Trophoblast cell (in vitro differentiated cells and primary cell): ENCODE measurements around the gene RGPD3.
"Not testable (repeated sequence)": the region's sequence is repeated elsewhere in the genome, so short reads cannot be mapped to it uniquely, and the experiment has no call there.

Experiments used
- DNase-seq, 2 donors: peaks; one replicate each; pipeline ENCODE4 v3.0.0-alpha.2; 2016
- H2AFZ ChIP-seq: 2 replicates; pipeline ENCODE4 v1.6.1; 2013; ENCODE audit warnings: low read length, moderate library complexity, mild to moderate bottlenecking; ENCODE audit not compliant: insufficient read depth, poor library complexity
- H2AK5ac ChIP-seq: 2 replicates; pipeline ENCODE4 v1.6.1; 2013; ENCODE audit warnings: mild to moderate bottlenecking, low read length
- H2BK120ac ChIP-seq: 2 replicates; pipeline ENCODE4 v1.6.1; 2013; ENCODE audit warnings: low read length, mild to moderate bottlenecking, moderate library complexity; ENCODE audit not compliant: insufficient read depth, poor library complexity
- H2BK12ac ChIP-seq: 2 replicates; pipeline ENCODE4 v1.6.1; 2013; ENCODE audit warnings: mild to moderate bottlenecking, low read length, moderate library complexity
- H2BK5ac ChIP-seq: 2 replicates; pipeline ENCODE4 v1.6.1; 2013; ENCODE audit warnings: low read length, low read depth, moderate library complexity, mild to moderate bottlenecking; ENCODE audit not compliant: poor library complexity
- H3K14ac ChIP-seq: 2 replicates; pipeline ENCODE4 v1.6.1; 2013; ENCODE audit warnings: mild to moderate bottlenecking, low read length
- H3K18ac ChIP-seq: 2 replicates; pipeline ENCODE4 v1.6.1; 2013; ENCODE audit warnings: mild to moderate bottlenecking, low read length
- H3K23ac ChIP-seq: 2 replicates; pipeline ENCODE4 v1.6.1; 2013; ENCODE audit warnings: low read length
- H3K27ac ChIP-seq: 2 replicates; pipeline ENCODE4 v1.5.1; 2013; ENCODE audit warnings: low read depth, mild to moderate bottlenecking, inconsistent platforms, low read length, moderate library complexity
- H3K27me3 ChIP-seq: 2 replicates; pipeline ENCODE4 v1.6.1; 2013; ENCODE audit warnings: inconsistent platforms, mild to moderate bottlenecking, low read length, moderate library complexity; ENCODE audit not compliant: insufficient read depth
- H3K36me3 ChIP-seq, 2 experiments: 1 replicate in 1 of 2; 2 replicates in 1 of 2; pipeline ENCODE4 v1.6.1; 2013; ENCODE audit warnings: low read length in 2 of 2, mild to moderate bottlenecking in 2 of 2, moderate library complexity in 1 of 2; ENCODE audit not compliant: insufficient read depth in 2 of 2, control insufficient read depth in 1 of 2
- H3K4ac ChIP-seq: 2 replicates; pipeline ENCODE4 v1.6.1; 2013; ENCODE audit warnings: low read depth, mild to moderate bottlenecking, low read length, moderate library complexity
- H3K4me1 ChIP-seq, 2 experiments: 1 replicate in 1 of 2; 2 replicates in 1 of 2; pipeline ENCODE4 v1.6.1; 2013; ENCODE audit warnings: low read length in 2 of 2, mild to moderate bottlenecking in 2 of 2, moderate library complexity in 1 of 2; ENCODE audit not compliant: insufficient read depth in 2 of 2, control insufficient read depth in 1 of 2
- H3K4me2 ChIP-seq: 2 replicates; pipeline ENCODE4 v1.6.1; 2013; ENCODE audit warnings: inconsistent platforms, mild to moderate bottlenecking, low read length, moderate library complexity
- H3K4me3 ChIP-seq: 2 replicates; pipeline ENCODE4 v1.5.1; 2013; ENCODE audit warnings: mild to moderate bottlenecking, low read depth, low read length, inconsistent platforms
- H3K79me1 ChIP-seq: one replicate; pipeline ENCODE4 v1.6.1; 2013; ENCODE audit warnings: low read length
- H3K79me2 ChIP-seq: 2 replicates; pipeline ENCODE4 v1.6.1; 2013; ENCODE audit warnings: low read length, mild to moderate bottlenecking; ENCODE audit not compliant: control insufficient read depth, insufficient read depth, poor library complexity
- H3K9ac ChIP-seq: 2 replicates; pipeline ENCODE4 v1.6.1; 2013; ENCODE audit warnings: mild to moderate bottlenecking, low read length
- H3K9me3 ChIP-seq: 2 replicates; pipeline ENCODE4 v1.6.1; 2013; ENCODE audit warnings: low read depth, mild to moderate bottlenecking, control low read depth, inconsistent platforms, low read length; ENCODE audit not compliant: insufficient read depth
- H4K12ac ChIP-seq: 2 replicates; pipeline ENCODE4 v1.6.1; 2013; ENCODE audit warnings: low read depth, mild to moderate bottlenecking, low read length, moderate library complexity
- H4K8ac ChIP-seq: 2 replicates; pipeline ENCODE4 v1.6.1; 2013; ENCODE audit warnings: low read depth, mild to moderate bottlenecking, low read length, moderate library complexity
- H4K91ac ChIP-seq: one replicate; pipeline ENCODE4 v1.6.1; 2013; ENCODE audit warnings: low read depth, mild to moderate bottlenecking, low read length, moderate library complexity
- whole genome bisulfite sequencing: extraction: QIAGEN DNeasy Blood & Tissue Kit; methylation state at CpG from one replicate; pipeline ENCODE4 v1.1.7; 2013; ENCODE audit warnings: missing lambda C conversion rate; ENCODE audit not compliant: insufficient read length, insufficient coverage; ENCODE audit errors: extremely low coverage; 5-methylcytosine and 5-hydroxymethylcytosine counted together

Gene RGPD3

GRCh38 chr2:106504787-106505186 is 36.6 kb upstream of the RGPD3 start:
- H3K23ac ChIP-seq, H3K9me3 ChIP-seq, H3K4me3 ChIP-seq, H4K8ac ChIP-seq, DNase-seq, H2AFZ ChIP-seq, H3K9ac ChIP-seq, H3K4ac ChIP-seq, H3K79me1 ChIP-seq, H3K27ac ChIP-seq, H3K4me1 ChIP-seq, H2AK5ac ChIP-seq, H2BK120ac ChIP-seq, H3K36me3 ChIP-seq, H3K14ac ChIP-seq, H3K18ac ChIP-seq, H3K79me2 ChIP-seq, H4K91ac ChIP-seq, H4K12ac ChIP-seq, H3K27me3 ChIP-seq, H3K4me2 ChIP-seq, H2BK12ac ChIP-seq, H2BK5ac ChIP-seq: not testable (repeated sequence)
- WGBS = no CpG with 5 or more reads among the region's 4 CpGs

DNA sequence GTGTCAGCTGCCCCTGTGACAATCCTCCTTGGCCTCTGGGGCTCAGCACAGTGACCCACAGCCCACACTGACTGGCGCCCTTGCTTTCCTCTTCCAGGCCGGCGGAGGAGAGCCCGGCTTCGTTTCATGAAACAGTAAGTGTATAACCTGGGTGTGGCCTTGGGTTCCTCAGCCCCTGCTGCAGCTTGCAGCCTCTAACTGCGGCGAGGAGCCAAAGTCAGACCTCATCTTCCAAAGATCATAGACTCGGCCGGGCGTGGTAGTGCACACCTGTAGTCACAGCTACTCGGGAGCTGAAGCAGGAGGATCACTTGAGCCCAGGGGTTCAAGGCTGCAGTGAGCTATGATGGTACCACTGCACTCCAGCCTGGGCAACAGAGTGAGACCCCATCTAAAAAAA is 36.0 kb upstream of the RGPD3 start:
- not testable (repeated sequence) for H3K79me2 ChIP-seq, H3K9ac ChIP-seq, H2AFZ ChIP-seq, H3K4me3 ChIP-seq, H3K9me3 ChIP-seq, H2BK120ac ChIP-seq, H3K36me3 ChIP-seq, H3K4me1 ChIP-seq, H4K91ac ChIP-seq, H3K27ac ChIP-seq, H3K14ac ChIP-seq, H4K12ac ChIP-seq, H3K4me2 ChIP-seq, H3K27me3 ChIP-seq, H3K79me1 ChIP-seq, H4K8ac ChIP-seq, H2BK12ac ChIP-seq, H3K23ac ChIP-seq, H2AK5ac ChIP-seq, H2BK5ac ChIP-seq, DNase-seq, H3K4ac ChIP-seq, H3K18ac ChIP-seq
- WGBS = no CpG with 5 or more reads among the region's 11 CpGs

DNA sequence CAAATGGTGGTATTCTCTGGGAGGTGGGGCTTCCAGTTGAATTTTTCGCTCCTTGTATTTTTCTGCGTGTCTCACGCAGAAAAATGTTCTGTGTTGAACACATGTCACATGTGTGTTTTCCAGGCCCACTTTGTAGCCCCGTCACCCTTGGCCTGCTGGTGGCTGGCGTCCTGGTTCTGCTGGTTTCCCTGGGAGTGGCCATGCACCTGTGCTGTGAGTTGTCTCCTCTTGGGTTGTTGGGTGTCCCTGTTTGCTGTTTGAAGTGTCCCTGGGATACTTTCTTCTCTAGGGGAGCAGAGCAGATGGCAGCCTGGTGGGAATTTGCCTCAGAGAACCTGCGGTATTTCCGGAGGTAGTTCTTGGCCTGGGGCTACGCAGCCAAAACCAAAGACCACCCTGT is 34.1 kb upstream of the RGPD3 start:
- WGBS = no CpG with 5 or more reads among the region's 8 CpGs
- DNase-seq = not testable (repeated sequence)

DNA sequence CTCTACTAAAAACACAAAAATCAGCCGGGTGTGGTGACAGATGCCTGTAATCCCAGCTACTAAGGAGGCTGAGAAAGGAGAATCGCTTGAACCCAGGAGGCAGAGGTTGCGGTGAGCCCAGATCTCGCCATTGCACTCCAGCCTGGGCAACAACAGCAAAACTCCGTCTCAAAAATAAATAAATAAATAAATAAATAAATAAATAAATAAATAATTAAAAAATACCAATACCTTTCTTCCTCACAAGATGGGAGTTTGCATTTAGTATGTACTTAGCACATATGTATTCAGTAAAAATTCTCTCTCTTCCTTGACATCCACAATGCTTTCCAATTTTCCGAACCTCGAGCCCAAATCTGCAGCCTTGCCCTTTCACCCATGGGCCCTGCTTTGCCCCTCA is 32.1 kb upstream of the RGPD3 start:
- H4K91ac ChIP-seq, H3K36me3 ChIP-seq, H2BK120ac ChIP-seq, H3K14ac ChIP-seq, H3K9ac ChIP-seq, H3K23ac ChIP-seq, H3K4me2 ChIP-seq, H3K4me1 ChIP-seq, DNase-seq, H2BK12ac ChIP-seq, H3K4me3 ChIP-seq, H3K27me3 ChIP-seq, H4K8ac ChIP-seq, H2AFZ ChIP-seq, H4K12ac ChIP-seq, H2BK5ac ChIP-seq, H3K79me2 ChIP-seq, H3K18ac ChIP-seq, H3K9me3 ChIP-seq, H3K27ac ChIP-seq, H3K4ac ChIP-seq, H2AK5ac ChIP-seq, H3K79me1 ChIP-seq: not testable (repeated sequence)
- WGBS = no CpG with 5 or more reads among the region's 7 CpGs

More for the DNA sequence above, 34.1 kb upstream of the RGPD3 start:
- H3K79me1 ChIP-seq, H2BK5ac ChIP-seq, H3K23ac ChIP-seq, H4K12ac ChIP-seq, H3K4me1 ChIP-seq, H3K9me3 ChIP-seq, H2AFZ ChIP-seq, H3K4ac ChIP-seq, H3K14ac ChIP-seq, H3K18ac ChIP-seq, H2BK12ac ChIP-seq, H3K9ac ChIP-seq, H2BK120ac ChIP-seq, H3K27ac ChIP-seq, H4K91ac ChIP-seq, H3K79me2 ChIP-seq, H3K36me3 ChIP-seq, H4K8ac ChIP-seq, H3K27me3 ChIP-seq, H3K4me2 ChIP-seq, H3K4me3 ChIP-seq: not testable (repeated sequence)
- H2AK5ac ChIP-seq = peak overlapping the region; percentile 74
